ENCODE results near the gene TSPEAR.

GRCh38 chr21:44490405-44490804 is 221.0 kb downstream of the TSPEAR start:
- TF ChIP-seq POLR2A (IDR thresholded peaks at IDR 0.05; ENCODE audit: low read depth, low read length) (no peak), POLR2AphosphoS5 (IDR thresholded peaks at IDR 0.05; ENCODE audit: low read depth, low read length) (no peak), TAF1 (IDR thresholded peaks at IDR 0.05; ENCODE audit: low read depth, low read length) (no peak), POU2F2 (IDR thresholded peaks at IDR 0.05; ENCODE audit: low read depth, low read length) (no peak), PAX5 (IDR thresholded peaks at IDR 0.05; ENCODE audit: insufficient read depth, low read length, severe bottlenecking) (no peak), SPI1 (IDR thresholded peaks at IDR 0.05; ENCODE audit: low read depth, low read length) (no peak)
